22Rv1 (cell line): ENCODE results near the gene KANSL1L.
"Not testable (repeated sequence)": the region's sequence is repeated elsewhere in the genome, so short reads cannot be mapped to it uniquely, and the experiment has no call there.

Source experiments
- ZFX ChIP-seq: fragments of 450-650 bp; IDR thresholded peaks from 2 replicates; pipeline ENCODE4 v1.6.1; 2017; ENCODE audit warnings: antibody characterized with exemption, borderline replicate concordance
- TF ChIP-seq, protein P1 (sequence below): fragments of 450-650 bp; IDR thresholded peaks from 2 replicates; pipeline ENCODE4 v1.5.1; 2017; ENCODE audit warnings: mild to moderate bottlenecking

GRCh38 chr2:210181033-210181605 lies 9.9 kb upstream of the KANSL1L start:
- TF ChIP-seq, protein P1, sequence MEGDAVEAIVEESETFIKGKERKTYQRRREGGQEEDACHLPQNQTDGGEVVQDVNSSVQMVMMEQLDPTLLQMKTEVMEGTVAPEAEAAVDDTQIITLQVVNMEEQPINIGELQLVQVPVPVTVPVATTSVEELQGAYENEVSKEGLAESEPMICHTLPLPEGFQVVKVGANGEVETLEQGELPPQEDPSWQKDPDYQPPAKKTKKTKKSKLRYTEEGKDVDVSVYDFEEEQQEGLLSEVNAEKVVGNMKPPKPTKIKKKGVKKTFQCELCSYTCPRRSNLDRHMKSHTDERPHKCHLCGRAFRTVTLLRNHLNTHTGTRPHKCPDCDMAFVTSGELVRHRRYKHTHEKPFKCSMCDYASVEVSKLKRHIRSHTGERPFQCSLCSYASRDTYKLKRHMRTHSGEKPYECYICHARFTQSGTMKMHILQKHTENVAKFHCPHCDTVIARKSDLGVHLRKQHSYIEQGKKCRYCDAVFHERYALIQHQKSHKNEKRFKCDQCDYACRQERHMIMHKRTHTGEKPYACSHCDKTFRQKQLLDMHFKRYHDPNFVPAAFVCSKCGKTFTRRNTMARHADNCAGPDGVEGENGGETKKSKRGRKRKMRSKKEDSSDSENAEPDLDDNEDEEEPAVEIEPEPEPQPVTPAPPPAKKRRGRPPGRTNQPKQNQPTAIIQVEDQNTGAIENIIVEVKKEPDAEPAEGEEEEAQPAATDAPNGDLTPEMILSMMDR = not testable (repeated sequence)
- TF ChIP-seq ZFX = not testable (repeated sequence)
